Measurements from ENCODE around the gene NAA16. TPM values are rescaled to one million over a fixed set of nuclear protein-coding genes. Genes with fewer than 3 reads are reported as not detected.

Gene NAA16
- total and polyA plus RNA-seq, 9 of the 15 experiments (the other 6 are each of a cell fraction or from before 2014, with no cell fraction given) = 3.7 to 18.2 (median 12.0) TPM

- TF ChIP-seq MTA1 (IDR thresholded peaks at IDR 0.05; ENCODE audit: borderline replicate concordance) = no peak
- TF ChIP-seq NFIX (CRISPR knock-in tag; IDR thresholded peaks at IDR 0.05; ENCODE audit: low read depth) = no peak
These were observed 17.1 kb downstream of the NAA16 start (continued) for GRCh38 chr13:41327994-41328790.

- Histone ChIP-seq H3K4me3 (no peak overlapping the region), H4K20me1 (replicated peaks; ENCODE audit: control insufficient read depth, insufficient read depth, low read length) (no peaks in the 10 kb centered on the region), H3K4me2 (ENCODE audit: insufficient read depth, low read length) (no peak overlapping the region), H3K4me1 (replicated peaks in 1 of 2; ENCODE audit: control insufficient read depth in 2 of 2, insufficient read depth in 2 of 2, low read length in 2 of 2) (no peaks in the 10 kb centered on the region), H3K27me3 (ENCODE audit: control insufficient read depth in 2 of 2, insufficient read depth in 2 of 2, low read length in 2 of 2) (no peaks in the 10 kb centered on the region), H3K9ac (ENCODE audit: insufficient read depth in 1 of 2, low read depth in 2 of 2, low read length in 2 of 2) (no peak overlapping the region), H3K9me3 (replicated peaks; ENCODE audit: control insufficient read depth, insufficient read depth, low read depth, low read length) (no peaks in the 10 kb centered on the region), H3K36me3 (ENCODE audit: control insufficient read depth, insufficient read depth, low read length) (peaks cover 49% of the 10 kb centered on the region; the same call in 2 of the 3 replicates), H2AFZ (ENCODE audit: low read depth, low read length) (no peak overlapping the region), H3K79me2 (ENCODE audit: control insufficient read depth, insufficient read depth, low read length) (no peaks in the 10 kb centered on the region), H3K27ac (ENCODE audit: extremely low read depth, low read depth, low read length) (no peak overlapping the region), H3K9me1 (ENCODE audit: control insufficient read depth, insufficient read depth, low read length) (no peaks in the 10 kb centered on the region)
- FAIRE-seq (no peak), ATAC-seq (no peak), DNase-seq (ENCODE audit: extremely low read depth in 1 of 4, low spot score in 3 of 4) (no peak)
- TF ChIP-seq RFX1 (IDR thresholded peaks at IDR 0.05) (no peak), ZBTB43 (CRISPR knock-in tag; IDR thresholded peaks at IDR 0.05) (no peak), HINFP (tag; conservative IDR thresholded peaks at IDR 0.05; ENCODE audit: low read depth) (no peak), MEF2D (tag; conservative IDR thresholded peaks at IDR 0.05; ENCODE audit: low read depth) (no peak), NFIC (IDR thresholded peaks at IDR 0.05) (no peak)
- intact Hi-C loops (cut with micrococcal nuclease) = no loop called here
- WGBS (ENCODE audit: insufficient coverage, low coverage, missing lambda C conversion rate) = 92% methylated on average over 1 of the region's 1 CpG
- CTCF ChIA-PET (ENCODE audit: low intra/inter-chr PET ratio) = no interaction called here
- in situ Hi-C loops (cut with MboI) = no loop called here
- BruUV-seq (replicated peaks) = no TSS peak
- POLR2A ChIA-PET = interaction anchor here (0.5 to 0.8 kb wide), 2 partner anchors 20 to 103 kb away, joined by 3 to 4 read pairs; no protein-coding TSS in a partner anchor
These were observed 21.8 kb downstream of the NAA16 start for GRCh38 chr13:41332829-41333228.
